ENCODE data around the gene CDK5RAP2. TPM values are rescaled to one million over a fixed set of nuclear protein-coding genes. Genes with fewer than 3 reads are reported as not detected.

CDK5RAP2 gene
- total RNA-seq, 1 experiment from 2014 or later, result 103 TPM

DNA sequence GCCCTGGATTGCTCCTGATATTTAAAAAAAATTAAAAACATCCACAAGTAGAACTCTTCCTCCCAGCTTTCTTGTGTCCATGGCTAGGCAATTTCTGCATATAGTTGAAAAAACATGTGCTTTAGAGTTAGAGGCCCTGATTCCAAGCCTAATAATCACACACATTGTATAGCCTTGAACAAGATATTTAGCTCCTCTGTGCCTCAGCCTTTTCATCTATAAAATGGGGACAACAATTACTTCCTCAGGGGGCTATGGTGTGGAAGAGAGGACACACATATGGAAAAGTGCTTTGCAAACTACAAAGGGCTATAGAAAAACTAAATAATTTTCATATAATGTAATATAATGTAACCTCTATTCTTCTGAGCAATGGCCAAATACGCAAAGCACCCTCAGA is 23.0 kb upstream of the CDK5RAP2 start:
- in situ Hi-C loops (cut with HindIII; ENCODE audit: low pct_unique_long_range_greater_than_20kb, low sequenced_read_pairs), result no loop called here
- no peak for DNase-seq (ENCODE audit: low read depth)

DNA sequence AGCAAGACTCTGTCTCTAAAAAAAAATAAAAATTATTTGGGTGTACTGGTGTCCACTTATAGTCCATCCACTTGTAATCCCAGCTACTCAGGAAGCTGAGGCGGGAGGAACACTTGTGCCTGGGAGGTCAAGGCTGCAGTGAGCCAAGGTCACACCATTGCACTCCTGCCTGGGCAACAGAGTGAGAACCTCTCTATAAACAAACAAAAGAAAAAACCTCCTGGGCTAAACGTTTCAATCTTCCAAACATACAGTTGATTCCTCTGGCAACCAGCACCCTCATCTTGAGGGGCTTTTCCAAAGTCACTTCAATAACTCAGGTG is 13.9 kb upstream of the CDK5RAP2 start:
- in situ Hi-C loops (cut with HindIII; ENCODE audit: low pct_unique_long_range_greater_than_20kb, low sequenced_read_pairs), result no loop called here

DNA sequence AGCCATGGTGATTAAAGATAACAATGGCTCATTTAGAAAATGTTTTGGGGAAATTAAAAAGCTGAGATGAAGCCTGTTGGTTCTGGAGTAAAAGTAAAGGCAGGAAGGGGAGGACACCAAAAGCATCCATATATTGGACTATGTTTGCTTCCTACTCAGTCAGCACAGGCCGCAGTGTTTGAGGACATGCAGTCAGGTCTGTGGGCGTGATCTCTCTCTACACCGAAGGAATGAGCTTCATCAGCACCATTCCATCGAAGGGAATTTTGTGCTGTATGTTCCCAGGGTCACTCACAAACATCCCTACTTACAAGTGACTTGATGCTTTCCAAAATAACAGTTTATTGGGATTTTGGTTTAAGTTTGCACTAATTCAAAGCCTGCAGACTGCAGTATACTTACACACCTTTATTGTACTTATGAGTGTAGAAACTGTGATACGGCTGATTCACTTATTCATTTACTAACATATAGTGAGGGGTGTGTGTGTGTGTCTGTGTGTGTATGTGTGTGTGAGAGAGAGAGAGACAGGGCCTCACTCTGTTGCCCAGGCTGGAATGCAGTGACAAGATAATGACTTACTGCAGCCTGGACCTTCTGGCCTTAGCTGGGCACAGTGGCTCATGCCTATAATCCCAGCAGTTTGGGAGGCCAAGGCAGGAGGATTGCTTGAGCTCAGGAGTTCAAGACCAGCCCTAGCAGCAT is 13.4 kb upstream of the CDK5RAP2 start:
- in situ Hi-C loops (cut with HindIII; ENCODE audit: low pct_unique_long_range_greater_than_20kb, low sequenced_read_pairs), result no loop called here
- DNase-seq (ENCODE audit: low read depth), result no peak

More for the DNA sequence above, 13.9 kb upstream of the CDK5RAP2 start:
- no peak for DNase-seq (ENCODE audit: low read depth)

DNA sequence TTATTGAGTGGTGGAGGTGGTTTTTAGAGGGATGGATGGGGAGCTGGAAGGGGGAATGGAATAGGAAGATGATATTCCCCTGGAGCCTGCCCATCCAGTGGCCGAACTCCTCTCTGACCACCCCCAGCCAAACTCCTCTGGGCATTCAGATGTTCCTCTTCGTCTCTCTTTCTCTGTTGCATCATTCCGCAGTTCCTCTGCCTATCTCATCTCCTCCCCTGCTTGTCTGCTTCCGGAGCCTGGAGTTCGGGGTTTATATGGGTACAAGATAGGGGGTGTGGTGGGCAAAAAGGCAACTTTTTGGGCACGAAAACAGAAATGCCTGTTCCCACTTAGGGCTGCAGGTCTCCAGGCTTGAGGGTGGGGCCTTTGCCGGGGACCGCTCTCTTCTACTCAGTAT is 12.2 kb upstream of the CDK5RAP2 start:
- DNase-seq (ENCODE audit: low read depth), result no peak
- in situ Hi-C loops (cut with HindIII; ENCODE audit: low pct_unique_long_range_greater_than_20kb, low sequenced_read_pairs), result no loop called here

DNA sequence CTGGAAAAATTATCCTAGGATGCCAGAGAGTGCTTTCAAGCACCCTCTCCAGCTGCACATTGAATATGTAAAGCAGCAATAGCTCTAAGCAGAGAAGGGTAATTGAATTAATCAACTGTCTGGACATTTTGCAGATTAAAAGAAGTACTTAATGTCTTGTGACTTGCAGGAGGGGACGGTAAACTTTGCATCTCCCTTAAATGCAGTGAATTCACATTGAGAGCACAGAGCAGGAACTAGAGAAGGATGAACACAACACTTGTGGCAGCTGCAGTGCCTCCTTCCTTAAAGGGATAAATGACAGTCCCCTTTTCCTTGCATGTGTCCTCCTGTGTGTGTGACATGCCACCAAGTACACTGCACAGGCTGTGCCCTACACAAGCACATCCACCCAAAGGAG is 7.4 kb upstream of the CDK5RAP2 start:
- no peak for DNase-seq (ENCODE audit: low read depth)
- in situ Hi-C loops (cut with HindIII; ENCODE audit: low pct_unique_long_range_greater_than_20kb, low sequenced_read_pairs), result no loop called here

DNA sequence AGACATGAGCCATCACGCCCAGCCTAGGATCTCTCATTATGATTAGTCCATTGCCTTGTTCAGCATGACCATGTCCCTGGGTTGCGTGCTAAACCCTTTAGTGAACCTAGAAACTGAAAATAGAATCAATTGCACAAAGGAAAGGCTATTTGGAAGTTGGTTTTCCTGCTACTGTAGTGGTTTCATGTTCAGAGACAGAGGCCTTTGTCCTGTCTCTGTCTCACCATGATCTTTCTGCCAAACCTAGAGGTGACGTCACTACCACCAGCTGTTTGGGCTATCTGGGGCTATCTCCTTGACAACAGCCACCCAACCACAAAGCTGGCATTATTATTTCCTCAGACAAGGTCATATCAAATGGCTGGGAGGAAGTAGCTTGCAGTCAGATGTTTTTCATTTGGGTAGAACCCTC is 4.0 kb upstream of the CDK5RAP2 start:
- DNase-seq (ENCODE audit: low read depth), result peak; percentile 43
- in situ Hi-C loops (cut with HindIII; ENCODE audit: low pct_unique_long_range_greater_than_20kb, low sequenced_read_pairs), result no loop called here

DNA sequence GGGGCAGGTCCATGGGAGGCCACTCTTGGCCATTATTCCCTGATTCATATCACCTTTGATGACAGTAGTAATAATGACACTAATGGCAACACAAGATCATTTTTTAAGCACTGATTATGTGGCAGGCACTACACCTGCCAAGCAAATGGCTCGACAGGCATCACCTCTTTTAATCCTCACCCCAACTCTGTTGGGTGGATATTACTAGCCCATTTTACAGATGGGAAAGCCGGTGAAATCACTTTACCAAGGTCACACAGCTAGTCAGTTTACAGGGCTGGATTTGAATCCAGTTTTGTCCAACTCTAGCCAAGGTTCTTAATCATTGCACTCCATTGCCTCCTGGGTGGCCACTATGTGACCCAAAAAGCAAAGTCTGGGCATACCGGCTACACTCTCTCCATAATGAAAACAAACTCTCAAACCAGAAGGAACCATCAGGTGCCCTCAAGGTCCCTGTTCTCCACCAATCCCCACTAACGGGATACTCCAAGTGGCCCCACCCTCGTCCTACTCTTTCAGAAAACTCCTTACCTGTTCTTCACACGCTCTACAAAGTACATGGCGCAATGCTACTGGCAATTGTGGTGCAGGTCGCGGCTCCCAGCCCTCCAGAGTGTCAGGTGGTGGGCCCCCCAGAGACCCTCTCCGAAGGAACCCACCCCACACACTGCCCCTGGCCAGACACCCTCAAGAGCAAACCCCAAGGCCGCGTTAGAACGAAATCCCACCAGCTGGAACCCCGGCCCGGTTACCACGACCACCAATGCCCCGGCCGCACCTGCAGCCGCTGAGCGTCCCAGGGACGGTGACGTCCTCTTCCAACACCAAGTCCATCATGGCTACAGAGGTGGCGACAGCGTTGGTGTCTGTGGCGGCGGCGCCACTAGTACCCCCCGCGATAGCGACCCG is 572 bp downstream of the CDK5RAP2 start:
- in situ Hi-C loops (cut with HindIII; ENCODE audit: low pct_unique_long_range_greater_than_20kb, low sequenced_read_pairs), result no loop called here
- peak; percentile 28 for DNase-seq (ENCODE audit: low read depth)

DNA sequence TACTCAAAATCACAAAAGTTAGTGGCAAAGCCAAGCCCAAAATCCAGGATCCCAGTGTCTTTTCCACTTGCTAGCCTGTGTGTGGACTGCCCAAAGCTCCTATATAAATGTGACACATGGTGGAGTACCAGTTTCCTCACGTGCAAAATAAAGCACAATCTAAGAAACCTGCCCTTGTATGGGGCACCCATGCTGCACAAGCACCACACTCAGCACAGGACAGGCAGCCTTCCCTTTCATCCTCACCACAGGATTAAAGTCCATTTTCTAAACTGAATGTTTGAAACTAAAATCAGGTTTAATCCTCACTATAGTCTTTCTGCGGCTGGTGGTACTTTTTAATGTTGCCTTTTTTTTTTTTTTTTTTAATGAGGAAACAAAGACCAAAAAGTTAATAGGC is 5.5 kb downstream of the CDK5RAP2 start:
- no peak for DNase-seq (ENCODE audit: low read depth)
- in situ Hi-C loops (cut with HindIII; ENCODE audit: low pct_unique_long_range_greater_than_20kb, low sequenced_read_pairs), result no loop called here

DNA sequence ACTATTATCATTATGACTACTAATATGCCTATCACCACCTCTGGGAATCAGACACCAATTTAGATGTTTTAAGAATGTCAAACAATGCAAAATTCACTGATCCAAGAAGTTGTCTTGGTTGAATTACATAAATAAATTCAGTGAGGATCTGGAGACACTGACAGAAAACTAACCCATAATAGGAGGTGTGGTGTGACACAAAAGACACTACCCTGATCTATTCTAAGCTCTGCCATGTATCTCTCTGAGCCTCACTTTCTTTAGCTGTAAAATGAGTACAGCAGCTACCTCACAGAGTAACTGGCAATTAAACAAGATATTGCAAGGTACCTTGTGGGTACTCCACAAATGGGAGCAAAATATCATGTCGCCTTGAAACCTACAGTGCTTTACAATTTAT is 7.5 kb downstream of the CDK5RAP2 start:
- in situ Hi-C loops (cut with HindIII; ENCODE audit: low pct_unique_long_range_greater_than_20kb, low sequenced_read_pairs), result no loop called here
- DNase-seq (ENCODE audit: low read depth), result no peak

DNA sequence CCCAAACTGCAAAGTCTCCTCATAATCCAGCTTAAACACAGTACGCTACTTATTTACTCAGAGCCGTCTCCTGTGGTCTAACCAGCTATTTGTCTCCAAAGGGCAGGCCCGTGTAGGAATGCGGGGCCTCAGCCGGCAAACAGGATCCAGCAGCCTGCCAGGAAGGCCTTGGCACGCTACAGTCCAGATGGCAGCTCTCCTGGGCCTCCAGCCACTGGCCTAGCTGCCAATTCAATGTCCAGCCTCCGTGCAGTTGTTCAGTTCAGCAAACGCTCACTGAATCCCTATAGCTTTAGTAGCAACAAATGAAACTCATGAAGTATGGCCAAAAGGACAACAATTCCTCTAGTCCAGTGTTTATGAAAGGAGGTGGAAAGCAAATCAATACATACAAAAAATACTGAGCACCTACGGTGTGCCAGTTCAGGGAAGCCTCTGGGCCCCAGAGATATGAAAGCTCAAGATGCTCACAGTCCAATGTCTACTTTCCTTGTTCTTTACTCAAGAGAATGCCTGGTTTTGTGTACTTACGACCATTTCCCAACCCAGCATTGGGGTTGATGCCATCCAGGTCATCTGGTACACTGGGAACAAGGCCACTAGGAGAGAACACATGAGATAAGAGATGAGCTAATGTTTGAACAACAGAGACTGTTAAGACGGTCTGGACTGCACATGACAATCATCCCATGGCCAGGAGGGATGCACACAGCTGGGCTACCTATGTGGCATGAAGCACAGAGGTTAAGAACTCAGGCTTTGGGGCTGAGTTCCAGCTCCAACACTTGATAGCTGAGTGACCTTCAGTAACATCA is 8.3 kb downstream of the CDK5RAP2 start:
- in situ Hi-C loops (cut with HindIII; ENCODE audit: low pct_unique_long_range_greater_than_20kb, low sequenced_read_pairs), result no loop called here
- DNase-seq (ENCODE audit: low read depth), result no peak

DNA sequence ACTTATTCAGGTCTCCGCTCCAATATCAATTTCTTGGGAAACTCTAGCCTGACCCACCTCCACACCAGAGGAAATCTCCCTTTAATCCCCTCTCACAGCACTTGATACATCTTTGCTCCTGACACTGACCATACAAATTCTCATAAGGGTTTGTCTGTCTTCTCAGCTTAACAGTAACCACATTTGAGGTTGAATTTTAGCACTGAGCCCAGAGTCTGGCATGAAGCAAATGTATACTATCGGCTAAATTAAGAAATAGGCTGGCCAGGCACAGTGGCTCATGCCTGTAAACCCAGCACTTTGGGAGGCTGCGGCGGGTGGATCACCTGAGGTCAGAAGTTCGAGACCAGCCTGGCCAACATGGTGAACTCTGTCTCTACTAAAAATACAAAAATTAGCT is 9.7 kb downstream of the CDK5RAP2 start:
- in situ Hi-C loops (cut with HindIII; ENCODE audit: low pct_unique_long_range_greater_than_20kb, low sequenced_read_pairs), result no loop called here
- no peak for DNase-seq (ENCODE audit: low read depth)

DNA sequence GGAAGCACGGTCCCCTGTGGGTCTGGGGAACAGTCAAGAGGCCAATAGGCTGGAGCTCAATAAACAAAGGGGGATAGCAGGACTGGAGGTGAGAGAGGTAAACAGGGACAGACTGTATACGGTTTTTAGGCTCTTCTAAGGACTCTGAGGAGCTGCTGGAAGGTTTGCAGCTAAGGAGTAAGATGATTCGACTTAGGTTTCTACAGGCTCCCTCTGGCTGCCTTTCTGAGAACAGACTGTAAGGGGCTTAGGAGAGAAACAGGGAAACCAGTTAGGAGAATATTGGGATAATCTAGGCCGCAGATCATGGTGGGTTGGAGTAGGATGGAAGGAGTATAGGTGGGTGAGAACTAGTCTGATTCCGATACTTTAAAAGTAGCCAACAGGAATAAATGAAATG is 10.4 kb downstream of the CDK5RAP2 start:
- in situ Hi-C loops (cut with HindIII; ENCODE audit: low pct_unique_long_range_greater_than_20kb, low sequenced_read_pairs), result no loop called here
- no peak for DNase-seq (ENCODE audit: low read depth)

DNA sequence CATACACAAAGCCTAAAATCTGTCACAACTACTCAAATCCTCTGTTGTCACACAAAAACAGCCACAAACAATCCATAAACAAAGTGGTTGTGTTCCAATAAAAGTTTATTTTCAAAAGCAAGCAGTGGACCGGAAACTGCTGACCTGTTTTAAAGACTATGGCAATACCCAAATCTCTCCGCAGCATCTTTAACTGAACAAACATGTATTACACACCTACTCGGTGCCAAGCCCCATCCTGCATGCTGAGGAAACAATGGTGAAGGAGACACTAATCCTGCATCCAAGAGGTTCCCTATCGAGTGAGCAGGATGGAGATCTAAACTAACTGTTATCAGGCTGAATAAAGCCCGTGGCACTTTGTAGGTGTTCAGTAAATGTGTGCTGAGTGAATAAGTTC is 11.2 kb downstream of the CDK5RAP2 start:
- in situ Hi-C loops (cut with HindIII; ENCODE audit: low pct_unique_long_range_greater_than_20kb, low sequenced_read_pairs), result no loop called here
- DNase-seq (ENCODE audit: low read depth), result no peak

DNA sequence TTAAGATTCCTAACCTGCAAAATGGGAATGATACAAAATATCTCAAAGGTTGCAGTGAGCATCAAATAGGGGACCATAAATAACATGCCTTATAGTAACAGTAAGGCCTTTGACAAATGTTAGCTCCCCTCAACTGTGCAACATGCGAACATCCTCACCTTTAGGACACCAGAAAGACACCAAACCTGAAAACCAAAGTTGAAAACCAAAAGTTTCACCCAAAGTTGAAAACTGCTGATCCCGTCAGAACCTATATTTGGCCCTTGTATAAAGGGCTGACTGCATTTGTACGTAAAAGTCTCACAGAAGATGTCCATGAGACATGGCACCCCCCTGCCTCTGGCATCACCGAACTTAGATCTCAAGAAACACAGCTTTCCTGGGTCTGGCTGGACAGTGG is 12.1 kb downstream of the CDK5RAP2 start:
- in situ Hi-C loops (cut with HindIII; ENCODE audit: low pct_unique_long_range_greater_than_20kb, low sequenced_read_pairs), result no loop called here
- DNase-seq (ENCODE audit: low read depth), result no peak

DNA sequence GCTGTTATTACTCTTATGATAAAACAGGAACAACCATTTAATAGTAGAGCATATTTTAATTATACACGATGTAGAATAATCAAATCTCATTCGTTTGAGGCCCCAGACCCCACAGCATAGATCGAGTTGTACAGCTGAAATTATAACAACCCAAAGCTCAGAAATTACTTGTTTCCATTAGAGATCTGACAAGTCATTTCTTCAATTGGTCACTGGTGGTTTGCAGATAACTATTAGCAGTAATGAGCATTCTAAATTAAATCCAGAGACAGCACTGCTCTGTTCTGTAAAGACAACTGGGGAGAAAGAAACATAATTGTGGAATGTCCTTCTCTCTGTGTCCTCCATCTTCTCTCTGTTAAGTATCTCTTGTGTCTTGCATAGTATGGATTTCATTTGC is 12.9 kb downstream of the CDK5RAP2 start:
- in situ Hi-C loops (cut with HindIII; ENCODE audit: low pct_unique_long_range_greater_than_20kb, low sequenced_read_pairs), result no loop called here
- no peak for DNase-seq (ENCODE audit: low read depth)

DNA sequence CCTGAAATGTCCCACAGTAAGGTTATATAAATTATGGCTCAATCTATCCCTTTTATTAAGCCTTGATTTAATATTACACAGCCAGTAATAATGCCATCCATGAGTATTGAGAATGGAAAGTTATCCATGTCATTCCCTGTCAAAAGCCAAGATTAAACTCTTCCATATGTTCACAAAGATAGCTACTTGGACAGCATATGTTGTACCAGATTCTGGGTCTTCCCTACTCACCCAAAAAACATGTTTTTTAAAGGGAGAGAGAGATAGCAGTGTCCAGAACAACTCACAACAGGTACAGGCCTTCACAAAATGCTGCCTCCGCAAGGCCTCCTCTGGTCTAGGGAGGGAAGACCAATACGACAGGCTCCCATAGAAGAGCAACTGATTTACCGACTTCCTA is 15.4 kb downstream of the CDK5RAP2 start:
- no peak for DNase-seq (ENCODE audit: low read depth)
- in situ Hi-C loops (cut with HindIII; ENCODE audit: low pct_unique_long_range_greater_than_20kb, low sequenced_read_pairs), result no loop called here

DNA sequence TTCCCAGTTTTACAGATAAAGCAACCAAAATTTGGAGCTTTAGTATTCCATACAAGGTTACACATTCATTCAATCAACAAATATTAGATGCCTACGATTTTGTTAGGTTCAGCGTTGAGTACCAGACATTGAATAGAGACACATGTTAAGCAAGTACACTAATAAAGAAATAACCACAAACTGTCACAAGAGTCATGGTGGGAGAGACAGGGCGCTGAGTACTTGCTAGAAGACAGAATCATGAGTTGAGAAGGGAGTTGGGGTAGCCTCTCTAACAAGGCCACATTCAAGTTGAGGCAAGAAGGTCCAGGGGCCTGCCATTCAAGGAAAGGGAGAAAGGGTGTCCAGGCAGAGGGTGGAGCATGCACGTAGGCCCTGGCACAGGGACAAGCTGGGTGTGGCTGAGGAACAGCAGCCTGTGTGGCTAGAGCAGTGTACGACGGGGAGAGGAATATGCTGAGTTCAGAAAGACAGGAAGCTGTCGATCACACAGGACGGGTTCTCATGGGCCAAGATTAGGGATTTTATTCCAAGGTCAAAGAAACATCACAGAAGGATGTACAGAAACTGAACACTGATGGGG is 17.0 kb downstream of the CDK5RAP2 start:
- no peak for DNase-seq (ENCODE audit: low read depth)
- in situ Hi-C loops (cut with HindIII; ENCODE audit: low pct_unique_long_range_greater_than_20kb, low sequenced_read_pairs), result no loop called here

DNA sequence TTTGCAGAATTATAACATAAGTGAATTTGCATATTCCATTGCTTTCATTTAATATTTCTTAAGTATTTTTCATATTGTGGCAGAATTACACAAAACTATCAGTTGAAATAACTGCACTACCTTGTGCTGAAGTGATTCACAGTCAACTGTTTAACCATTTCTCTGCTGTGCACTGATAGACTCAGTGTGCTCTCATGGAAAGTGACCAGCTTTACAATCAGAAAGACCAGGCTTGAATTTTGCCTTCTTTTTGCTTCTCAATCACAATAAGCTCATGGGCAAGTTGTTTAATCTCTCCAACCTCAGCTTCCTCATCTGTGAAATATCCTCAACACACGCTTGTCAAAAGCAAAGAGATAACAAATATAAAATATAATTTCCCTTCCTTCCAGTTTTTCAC is 18.3 kb downstream of the CDK5RAP2 start:
- DNase-seq (ENCODE audit: low read depth), result no peak
- in situ Hi-C loops (cut with HindIII; ENCODE audit: low pct_unique_long_range_greater_than_20kb, low sequenced_read_pairs), result no loop called here

DNA sequence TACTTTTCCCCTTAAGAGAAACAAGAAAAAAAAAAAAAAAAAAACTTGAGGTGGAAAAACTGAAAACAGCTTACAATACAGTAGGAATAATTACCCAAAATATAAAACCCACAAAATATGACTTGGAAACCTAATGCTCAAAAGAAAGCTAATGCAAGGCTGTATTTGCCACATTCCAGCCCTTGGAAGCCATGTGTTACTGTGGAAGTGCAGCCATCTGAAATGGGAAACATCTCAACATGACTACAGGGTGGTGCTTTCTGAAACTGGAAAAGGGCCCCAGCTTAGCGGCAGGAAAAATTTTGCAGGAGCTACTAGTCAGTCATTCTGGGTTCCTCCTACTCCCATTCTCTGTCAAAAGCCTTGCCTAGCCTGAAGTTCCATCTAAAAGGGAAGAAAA is 20.4 kb downstream of the CDK5RAP2 start:
- in situ Hi-C loops (cut with HindIII; ENCODE audit: low pct_unique_long_range_greater_than_20kb, low sequenced_read_pairs), result no loop called here
- DNase-seq (ENCODE audit: low read depth), result no peak
